HG02852 (cell line): ENCODE data around the gene TRAF2.

Source experiments
- ATAC-seq: cut with Tn5 transposase; IDR thresholded peaks from one replicate; pipeline ENCODE4 v1.9.1; 2021; ENCODE audit warnings: mild to moderate bottlenecking, moderate library complexity; ENCODE audit not compliant: unreplicated experiment

Gene TRAF2

GRCh38 chr9:136847088-136847825 lies 39.1 kb upstream of the TRAF2 start:
- no peak for ATAC-seq

DNA sequence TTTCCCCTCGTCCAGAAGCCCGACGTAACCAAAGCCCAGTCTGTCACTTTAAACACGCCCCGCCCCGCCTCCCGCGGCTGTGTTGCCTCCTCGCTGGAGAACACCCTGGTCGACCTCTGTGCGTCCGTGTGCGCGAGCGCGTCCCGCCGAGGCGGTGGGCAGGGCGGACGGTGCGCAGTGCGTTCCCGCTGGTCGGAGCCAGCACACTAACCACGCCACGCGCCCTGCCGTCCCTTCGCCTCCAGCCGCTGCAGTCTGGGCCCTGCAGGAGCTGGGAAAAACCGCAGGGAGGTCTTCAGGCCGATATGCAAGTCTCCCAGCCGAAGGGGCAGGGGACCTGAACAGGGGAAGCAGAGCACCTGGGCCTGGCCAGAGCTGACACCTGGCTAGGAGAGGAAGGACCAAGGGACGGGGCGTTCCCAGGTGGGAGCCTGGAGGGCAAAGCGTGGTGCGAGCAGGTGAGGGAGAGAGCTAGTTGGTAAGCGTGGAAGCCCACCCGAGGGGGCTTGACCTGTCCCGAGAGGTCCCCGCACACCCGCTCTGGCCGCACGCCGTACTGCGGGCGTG lies 38.4 kb upstream of the TRAF2 start:
- no peak for ATAC-seq

GRCh38 chr9:136848393-136849037 lies 37.8 kb upstream of the TRAF2 start:
- ATAC-seq, result no peak

DNA sequence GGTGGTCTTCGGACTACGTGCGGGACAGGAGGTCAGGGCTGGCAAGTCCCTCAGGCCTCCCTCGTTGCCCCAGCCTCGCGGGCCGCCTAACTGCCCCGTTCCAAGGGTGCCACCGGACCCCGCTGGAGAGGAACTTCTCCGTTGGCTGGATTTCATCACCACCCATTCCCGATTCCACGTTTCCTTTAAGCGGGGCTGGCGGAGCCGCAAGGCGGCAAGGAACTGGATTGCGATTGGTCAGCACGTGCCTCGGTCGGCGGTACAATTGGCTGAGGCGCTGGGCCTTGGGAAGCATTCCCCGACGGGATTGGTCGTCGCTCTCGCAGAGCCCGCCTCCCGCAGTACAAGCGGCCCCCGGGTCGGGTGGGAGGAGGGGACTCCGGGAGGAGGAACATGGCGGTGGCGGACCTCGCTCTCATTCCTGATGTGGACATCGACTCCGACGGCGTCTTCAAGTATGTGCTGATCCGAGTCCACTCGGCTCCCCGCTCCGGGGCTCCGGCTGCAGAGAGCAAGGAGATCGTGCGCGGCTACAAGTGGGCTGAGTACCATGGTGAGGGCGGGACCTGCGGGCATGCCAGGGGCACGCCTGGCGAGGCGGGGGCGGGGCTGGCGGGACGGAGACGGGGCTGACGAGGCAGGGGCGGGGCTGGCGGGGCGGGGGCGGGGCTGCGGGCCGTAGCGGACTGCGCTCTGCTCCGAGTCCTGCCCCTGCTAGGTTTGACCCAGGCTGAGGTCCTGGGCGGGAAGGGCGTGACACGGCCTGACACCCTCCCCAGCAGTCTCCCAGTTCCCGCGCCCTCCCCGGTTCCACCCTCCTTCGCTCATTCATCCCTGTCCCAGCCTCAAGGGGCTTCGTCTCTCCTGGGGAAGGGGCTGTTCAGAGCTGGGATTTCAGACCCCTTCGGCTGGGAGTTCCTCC lies 37.0 kb upstream of the TRAF2 start, which contains the start of gene PHPT1:
TSS of gene PHPT1 (plus strand) at position 372 of the 922 bp plus-strand sequence. CDS start at position 394, 22 bp downstream.
- peak; percentile 85 for ATAC-seq

GRCh38 chr9:136849960-136850865 lies 36.1 kb upstream of the TRAF2 start:
- no peak for ATAC-seq

- ATAC-seq, result no peak
Observed at GRCh38 chr9:136850866-136851775, 35.2 kb upstream of the TRAF2 start.

GRCh38 chr9:136851941-136852663 lies 34.2 kb upstream of the TRAF2 start, which contains the start of gene MAMDC4:
TSS of gene MAMDC4 (plus strand) at chr9:136852346. CDS start at chr9:136852417, 71 bp downstream.
- no peak for ATAC-seq

- no peak for ATAC-seq
Observed at GRCh38 chr9:136852664-136853595, 33.4 kb upstream of the TRAF2 start.

- ATAC-seq, result no peak
Observed at GRCh38 chr9:136853596-136854112, 32.7 kb upstream of the TRAF2 start.

DNA sequence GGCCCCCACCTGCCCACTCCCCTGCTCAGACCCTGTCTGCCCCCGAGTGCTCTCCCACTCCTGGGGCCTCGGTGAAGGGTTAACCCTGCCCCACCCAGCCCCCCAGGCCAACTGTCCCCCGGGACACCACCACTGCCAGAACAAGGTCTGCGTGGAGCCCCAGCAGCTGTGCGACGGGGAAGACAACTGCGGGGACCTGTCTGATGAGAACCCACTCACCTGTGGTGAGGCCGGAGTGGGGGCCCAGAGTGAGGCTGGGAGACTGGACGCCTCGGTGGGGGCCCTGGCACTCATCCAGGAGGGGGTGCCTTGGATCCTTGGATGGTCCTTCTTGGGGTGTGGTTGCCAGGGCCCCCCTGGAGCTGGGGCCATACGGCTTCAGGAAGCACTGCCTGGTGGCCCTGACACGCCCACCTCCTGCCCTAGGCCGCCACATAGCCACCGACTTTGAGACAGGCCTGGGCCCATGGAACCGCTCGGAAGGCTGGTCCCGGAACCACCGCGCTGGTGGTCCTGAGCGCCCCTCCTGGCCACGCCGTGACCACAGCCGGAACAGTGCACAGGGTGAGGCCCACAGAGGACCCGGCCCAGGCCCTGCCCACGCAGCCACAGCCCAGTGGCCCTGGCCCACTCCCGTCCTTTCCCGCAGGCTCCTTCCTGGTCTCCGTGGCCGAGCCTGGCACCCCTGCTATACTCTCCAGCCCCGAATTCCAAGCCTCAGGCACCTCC lies 32.0 kb upstream of the TRAF2 start:
- no peak for ATAC-seq

DNA sequence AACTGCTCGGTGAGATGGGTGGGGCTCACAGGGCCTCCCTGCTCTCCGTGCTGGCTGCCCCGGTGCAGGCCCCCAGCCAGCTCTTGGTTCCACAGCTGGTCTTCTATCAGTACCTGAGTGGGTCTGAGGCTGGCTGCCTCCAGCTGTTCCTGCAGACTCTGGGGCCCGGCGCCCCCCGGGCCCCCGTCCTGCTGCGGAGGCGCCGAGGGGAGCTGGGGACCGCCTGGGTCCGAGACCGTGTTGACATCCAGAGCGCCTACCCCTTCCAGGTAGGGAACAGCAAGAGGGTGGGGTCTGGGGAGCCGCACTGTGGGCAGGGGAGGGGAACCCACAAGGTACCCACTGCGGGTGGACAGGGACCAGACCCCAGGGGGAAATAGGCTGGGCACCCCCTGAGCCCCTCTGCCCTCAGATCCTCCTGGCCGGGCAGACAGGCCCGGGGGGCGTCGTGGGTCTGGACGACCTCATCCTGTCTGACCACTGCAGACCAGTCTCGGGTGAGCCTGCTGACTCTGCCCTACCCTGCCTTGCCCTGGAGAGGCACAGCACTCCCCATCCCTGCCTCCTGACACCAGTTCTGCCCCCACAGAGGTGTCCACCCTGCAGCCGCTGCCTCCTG lies 31.4 kb upstream of the TRAF2 start:
- no peak for ATAC-seq

- no peak for ATAC-seq
Observed at GRCh38 chr9:136855461-136856078, 30.7 kb upstream of the TRAF2 start.

DNA sequence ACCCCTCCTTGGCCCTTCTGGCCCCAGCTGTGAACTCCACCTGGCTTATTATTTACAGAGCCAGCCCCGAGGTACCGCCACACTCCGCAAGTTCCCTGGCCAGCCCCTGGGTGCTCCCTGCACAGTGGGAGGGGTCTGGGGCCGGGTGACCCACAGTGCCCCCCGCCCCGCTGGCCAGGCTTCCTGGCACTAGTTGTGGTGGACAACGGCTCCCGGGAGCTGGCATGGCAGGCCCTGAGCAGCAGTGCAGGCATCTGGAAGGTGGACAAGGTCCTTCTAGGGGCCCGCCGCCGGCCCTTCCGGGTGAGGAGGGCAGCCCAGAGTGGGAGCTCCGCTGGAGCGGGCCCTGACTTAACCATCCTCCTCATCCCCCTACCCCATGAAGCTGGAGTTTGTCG lies 30.2 kb upstream of the TRAF2 start:
- no peak for ATAC-seq

GRCh38 chr9:136856541-136857141 lies 29.7 kb upstream of the TRAF2 start:
- ATAC-seq, result no peak

DNA sequence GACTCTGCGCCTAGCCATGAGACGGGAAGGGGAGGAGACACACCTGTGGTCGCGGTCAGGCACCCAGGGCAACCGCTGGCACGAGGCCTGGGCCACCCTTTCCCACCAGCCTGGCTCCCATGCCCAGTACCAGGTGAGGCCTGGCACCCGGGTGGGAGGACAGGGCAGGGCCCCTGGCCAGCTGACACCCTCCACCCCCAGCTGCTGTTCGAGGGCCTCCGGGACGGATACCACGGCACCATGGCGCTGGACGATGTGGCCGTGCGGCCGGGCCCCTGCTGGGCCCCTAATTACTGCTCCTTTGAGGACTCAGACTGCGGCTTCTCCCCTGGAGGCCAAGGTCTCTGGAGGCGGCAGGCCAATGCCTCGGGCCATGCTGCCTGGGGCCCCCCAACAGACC lies 29.1 kb upstream of the TRAF2 start:
- ATAC-seq, result no peak
